SK-N-SH (cell line): ENCODE results near the gene EWSR1. TPM values are rescaled to one million over a fixed set of nuclear protein-coding genes. Genes with fewer than 3 reads are reported as not detected.

Experiments
- CTCF ChIA-PET: fragments of 300-600, 350-600 bp; formaldehyde crosslinking; extraction: SDS; loops from one replicate; lab custom pipeline; 2021; lab: Yijun Ruan, JAX
- POLR2A ChIA-PET: fragments of 350-600 bp; sonication (Branson Sonifier 250); formaldehyde crosslinking; extraction: SDS; loops from one replicate; lab custom pipeline; 2020; ENCODE audit warnings: antibody characterized with exemption, inconsistent platforms; lab: Yijun Ruan, JAX
- DNase-seq: peaks from one replicate; pipeline ENCODE4 v3.0.0; 2012
- H2AFZ ChIP-seq: fragments of 200-600 bp; sonication (generic); 2 replicates; pipeline ENCODE4 v1.8.1; 2016; ENCODE audit warnings: antibody characterized with exemption, mild to moderate bottlenecking, low read depth
- H3F3A ChIP-seq: fragments of 200-600 bp; sonication (generic); replicated peaks from 2 replicates; pipeline ENCODE3; 2016; ENCODE audit warnings: antibody characterized with exemption, mild to moderate bottlenecking; ENCODE audit not compliant: insufficient read depth
- H3K27ac ChIP-seq, 2 experiments: fragments of 200-500 bp in 1 of 2; fragments of 200-600 bp in 1 of 2; sonication (Bioruptor generic) in 1 of 2; sonication (generic), shearing (Covaris generic) in 1 of 2; 2 replicates each; pipeline versions ENCODE4 v1.5.1 to v1.6.1; 2014 to 2016; ENCODE audit warnings: low read depth in 2 of 2, inconsistent platforms in 1 of 2, low read length in 1 of 2, mild to moderate bottlenecking in 1 of 2, mixed read lengths in 1 of 2
- H3K27me3 ChIP-seq: fragments of 200-600 bp; sonication (generic), shearing (Covaris generic); 2 replicates; pipeline ENCODE4 v1.6.1; 2016; ENCODE audit warnings: mixed run types; ENCODE audit not compliant: insufficient read depth
- H3K36me3 ChIP-seq, 2 experiments: fragments of 200-500 bp in 1 of 2; fragments of 200-600 bp in 1 of 2; sonication (Bioruptor generic) in 1 of 2; sonication (generic) in 1 of 2; replicated peaks in 1 of 2; 2 replicates each; pipeline versions ENCODE3 to v1.5.1; 2014 to 2016; ENCODE audit warnings: low read length in 1 of 2, mild to moderate bottlenecking in 1 of 2; ENCODE audit not compliant: insufficient read depth in 2 of 2, control insufficient read depth in 1 of 2
- H3K4me1 ChIP-seq, 2 experiments: fragments of 200-500 bp in 1 of 2; fragments of 200-600 bp in 1 of 2; sonication (Bioruptor generic) in 1 of 2; sonication (generic), shearing (Covaris generic) in 1 of 2; 2 replicates each; pipeline versions ENCODE4 v1.5.1 to v1.6.1; 2014 to 2016; ENCODE audit warnings: low read depth in 1 of 2, low read length in 1 of 2, mixed run types in 1 of 2; ENCODE audit not compliant: insufficient read depth in 2 of 2, control insufficient read depth in 1 of 2
- H3K4me2 ChIP-seq: fragments of 200-600 bp; sonication (generic), shearing (Covaris generic); 2 replicates; pipeline ENCODE4 v1.6.1; 2017; ENCODE audit warnings: mixed run types
- H3K4me3 ChIP-seq, 2 experiments: fragments of 200-500 bp in 1 of 2; fragments of 200-600 bp in 1 of 2; sonication (Bioruptor generic) in 1 of 2; sonication (generic), shearing (Covaris generic) in 1 of 2; 2 replicates each; pipeline versions ENCODE4 v1.5.1 to v1.8.1; 2014 to 2016; ENCODE audit warnings: low read depth in 2 of 2, inconsistent platforms in 1 of 2, low read length in 1 of 2, mild to moderate bottlenecking in 1 of 2, mixed read lengths in 1 of 2, moderate library complexity in 1 of 2
- H3K79me2 ChIP-seq: fragments of 200-600 bp; sonication (generic); 2 replicates; pipeline ENCODE4 v1.8.1; 2017; ENCODE audit warnings: mild to moderate bottlenecking; ENCODE audit not compliant: insufficient read depth
- H3K9ac ChIP-seq: fragments of 200-600 bp; sonication (generic); 2 replicates; pipeline ENCODE4 v1.6.1; 2017; ENCODE audit warnings: mixed run types
- H3K9me2 ChIP-seq: fragments of 200-600 bp; sonication (generic); 2 replicates; pipeline ENCODE4 v1.6.1; 2017; ENCODE audit warnings: mixed run types
- H3K9me3 ChIP-seq: fragments of 200-600 bp; sonication (generic); 2 replicates; pipeline ENCODE4 v1.6.1; 2017; ENCODE audit warnings: mixed run types, mild to moderate bottlenecking, moderate library complexity
- H4K20me1 ChIP-seq: fragments of 200-600 bp; sonication (generic); 2 replicates; pipeline ENCODE4 v1.6.1; 2017; ENCODE audit warnings: mild to moderate bottlenecking, mixed run types; ENCODE audit not compliant: insufficient read depth
- CTCF ChIP-seq: fragments of 200-600 bp; sonication (generic); IDR thresholded peaks from 2 replicates; pipeline ENCODE4 v1.6.1; 2017; ENCODE audit warnings: antibody characterized with exemption, mild to moderate bottlenecking, moderate library complexity
- ELF1 ChIP-seq: IDR thresholded peaks from 2 replicates; pipeline ENCODE4 v1.4.0; 2012
- IRF3 ChIP-seq: fragments of 150-350 bp; IDR thresholded peaks from 2 replicates; pipeline ENCODE4 v1.6.1; 2016; ENCODE audit warnings: mild to moderate bottlenecking, low read depth, low read length
- MAX ChIP-seq: IDR thresholded peaks from 2 replicates; pipeline ENCODE4 v1.4.0; 2012; ENCODE audit warnings: low read depth
- MEF2A ChIP-seq: IDR thresholded peaks from 2 replicates; pipeline ENCODE4 v1.4.0; 2012; ENCODE audit warnings: low read depth, borderline replicate concordance
- RAD21 ChIP-seq: IDR thresholded peaks from 2 replicates; pipeline ENCODE4 v1.6.1; 2012; ENCODE audit warnings: mild to moderate bottlenecking, low read length
- RCOR1 ChIP-seq: fragments of 150-350 bp; IDR thresholded peaks from 2 replicates; pipeline ENCODE4 v1.6.1; 2017; ENCODE audit warnings: antibody characterized with exemption, low read length
- RFX5 ChIP-seq: IDR thresholded peaks from 2 replicates; pipeline ENCODE4 v1.6.1; 2012; ENCODE audit warnings: mild to moderate bottlenecking, improper control_type of control experiment, low read length
- SIN3A ChIP-seq: IDR thresholded peaks from 2 replicates; pipeline ENCODE4 v1.6.1; 2012; ENCODE audit warnings: low read depth, mild to moderate bottlenecking, low read length, moderate library complexity, borderline replicate concordance
- TCF12 ChIP-seq: IDR thresholded peaks from 2 replicates; pipeline ENCODE4 v1.4.0; 2012
- TEAD4 ChIP-seq: IDR thresholded peaks from 2 replicates; pipeline ENCODE4 v1.4.0; 2012; ENCODE audit warnings: mild to moderate bottlenecking, borderline replicate concordance; ENCODE audit not compliant: insufficient read depth
- WGBS: methylation state at CpG from one replicate; pipeline ENCODE4 v1.1.6; 2017; ENCODE audit warnings: low lambda C conversion rate; 5-methylcytosine and 5-hydroxymethylcytosine counted together
- polyA plus RNA-seq, 3 experiments: library from polyadenylated mRNA; depleted of rRNA; stranded (reverse); fragments of >200 nt; gene quantifications; 2 replicates each; pipeline ENCODE4 v1.2.3, GENCODE V29; 2012

Gene EWSR1
- polyA plus RNA-seq, 1 of the 3 experiments (the other 2 are of a cell fraction) = 173 TPM

GRCh38 chr22:29326481-29326880 is 58.4 kb downstream of the EWSR1 start:
- WGBS = 87% methylated on average over 7 of the region's 10 CpGs
- CTCF ChIA-PET = interaction anchor here (1.2 to 5.6 kb wide), 3 partner anchors 9 to 33 kb away, joined by 5 to 35 read pairs (median 8); no protein-coding TSS in a partner anchor

GRCh38 chr22:29327089-29327764 is 59.2 kb downstream of the EWSR1 start:
- Histone ChIP-seq H3K27ac (no peak overlapping the region), H2AFZ (no peak overlapping the region), H3F3A (no peaks in the 10 kb centered on the region), H3K36me3 (peaks cover 0 to 44% of the 10 kb centered on the region in 2 experiments), H3K4me3 (no peak overlapping the region), H3K4me2 (no peak overlapping the region), H3K9ac (no peak overlapping the region), H3K4me1 (peaks cover 0 to 14% of the 10 kb centered on the region in 2 experiments; a peak in 1 of 4 replicates), H3K9me2 (no peaks in the 10 kb centered on the region), H4K20me1 (no peaks in the 10 kb centered on the region), H3K9me3 (no peaks in the 10 kb centered on the region), H3K79me2 (no peaks in the 10 kb centered on the region), H3K27me3 (no peaks in the 10 kb centered on the region)
- ChIA-PET CTCF (interaction anchor here (1.0 to 5.6 kb wide), 5 partner anchors 11 to 32 kb away, joined by 3 to 35 read pairs (median 4); partner anchors contain the start of gene GAS2L1), POLR2A (no interaction called here)
- no peak for DNase-seq
- TF ChIP-seq SIN3A (no peak), IRF3 (no peak), RFX5 (no peak), MAX (no peak), TEAD4 (no peak), RCOR1 (no peak), TCF12 (no peak)
- WGBS = 91% methylated on average over 14 of the region's 15 CpGs

More at GRCh38 chr22:29326481-29326880, 58.4 kb downstream of the EWSR1 start:
- H3K79me2 ChIP-seq = no peaks in the 10 kb centered on the region
- no peak overlapping the region for H3K27ac ChIP-seq
- H3K9me3 ChIP-seq = no peaks in the 10 kb centered on the region
- DNase-seq = no peak
- H3K9me2 ChIP-seq = no peaks in the 10 kb centered on the region
- H3F3A ChIP-seq = no peaks in the 10 kb centered on the region
- TF ChIP-seq MAX (no peak), CTCF (no peak), ELF1 (no peak), RAD21 (no peak), SIN3A (no peak), RCOR1 (no peak), MEF2A (no peak)
- H3K27me3 ChIP-seq = no peaks in the 10 kb centered on the region
- no peaks in the 10 kb centered on the region for H4K20me1 ChIP-seq
- no peak overlapping the region for H3K4me2 ChIP-seq
- POLR2A ChIA-PET = no interaction called here
- H3K4me1 ChIP-seq = peaks cover 0 to 6% of the 10 kb centered on the region in 2 experiments; a peak in 1 of 4 replicates
- peaks cover 0 to 44% of the 10 kb centered on the region in 2 experiments for H3K36me3 ChIP-seq
- no peak overlapping the region for H3K4me3 ChIP-seq
- no peak overlapping the region for H3K9ac ChIP-seq
- H2AFZ ChIP-seq = no peak overlapping the region
